ENCODE data around the gene NOL11. TPM values are rescaled to one million over a fixed set of nuclear protein-coding genes. Genes with fewer than 3 reads are reported as not detected.

NOL11 gene
- total RNA-seq, 1 experiment from 2014 or later, result 38.2 TPM

GRCh38 chr17:67680445-67681224 lies 37.1 kb upstream of the NOL11 start:
- BruUV-seq (replicated peaks), result no TSS peak
- Histone ChIP-seq H2AFZ (no peak overlapping the region), H3K27me3 (ENCODE audit: insufficient read depth, low read depth) (no peaks in the 10 kb centered on the region), H3K9me2 (ENCODE audit: insufficient read depth) (no peaks in the 10 kb centered on the region), H3K79me2 (ENCODE audit: low read depth) (no peaks in the 10 kb centered on the region), H3K36me3 (ENCODE audit: low read depth) (no peaks in the 10 kb centered on the region), H3F3A (ENCODE audit: insufficient read depth, low read depth) (no peaks in the 10 kb centered on the region), H3K4me3 (no peak overlapping the region), H4K20me1 (ENCODE audit: insufficient read depth) (no peaks in the 10 kb centered on the region), H3K27ac (no peak overlapping the region), H3K4me1 (replicated peaks; ENCODE audit: insufficient read depth) (no peaks in the 10 kb centered on the region), H3K9me3 (ENCODE audit: insufficient read depth, low read depth) (no peaks in the 10 kb centered on the region), H3K4me2 (no peak overlapping the region)
- no peak for TF ChIP-seq CTCF (conservative IDR thresholded peaks at IDR 0.05)
- CTCF ChIA-PET, result no interaction called here
- intact Hi-C loops (cut with micrococcal nuclease; ENCODE audit: unreplicated experiment), result no loop called here
- no peak for DNase-seq
- POLR2A ChIA-PET (ENCODE audit: unreplicated experiment), result no interaction called here

- no peaks in the 10 kb centered on the region for H3K36me3 ChIP-seq (ENCODE audit: low read depth)
- POLR2A ChIA-PET (ENCODE audit: unreplicated experiment), result no interaction called here
- BruUV-seq (replicated peaks), result no TSS peak
- no peaks in the 10 kb centered on the region for H3F3A ChIP-seq (ENCODE audit: insufficient read depth, low read depth)
- H4K20me1 ChIP-seq (ENCODE audit: insufficient read depth), result no peaks in the 10 kb centered on the region
- TF ChIP-seq EZH2 (IDR thresholded peaks at IDR 0.05; ENCODE audit: low read depth), result no peak
- TF ChIP-seq CTCF (conservative IDR thresholded peaks at IDR 0.05), result no peak
- H3K4me1 ChIP-seq (replicated peaks; ENCODE audit: insufficient read depth), result no peaks in the 10 kb centered on the region
- intact Hi-C loops (cut with micrococcal nuclease; ENCODE audit: unreplicated experiment), result no loop called here
- H3K4me2 ChIP-seq, result no peak overlapping the region
- no peak overlapping the region for H3K4me3 ChIP-seq
- CTCF ChIA-PET, result no interaction called here
- H3K9me3 ChIP-seq (ENCODE audit: insufficient read depth, low read depth), result no peaks in the 10 kb centered on the region
- no peaks in the 10 kb centered on the region for H3K27me3 ChIP-seq (ENCODE audit: insufficient read depth, low read depth)
- H3K79me2 ChIP-seq (ENCODE audit: low read depth), result no peaks in the 10 kb centered on the region
- no peak overlapping the region for H2AFZ ChIP-seq
- no peaks in the 10 kb centered on the region for H3K9me2 ChIP-seq (ENCODE audit: insufficient read depth)
- H3K27ac ChIP-seq, result no peak overlapping the region
- no peak for DNase-seq
Observed at GRCh38 chr17:67682196-67682595, 35.5 kb upstream of the NOL11 start.

- H3K9me3 ChIP-seq (ENCODE audit: insufficient read depth, low read depth), result no peaks in the 10 kb centered on the region
- ChIA-PET CTCF (no interaction called here), POLR2A (ENCODE audit: unreplicated experiment) (no interaction called here)
- H3K27ac ChIP-seq, result no peak overlapping the region
- H3F3A ChIP-seq (ENCODE audit: insufficient read depth, low read depth), result no peaks in the 10 kb centered on the region
- no peaks in the 10 kb centered on the region for H4K20me1 ChIP-seq (ENCODE audit: insufficient read depth)
- no peak overlapping the region for H2AFZ ChIP-seq
- TF ChIP-seq EZH2 (IDR thresholded peaks at IDR 0.05; ENCODE audit: low read depth), result no peak
- no peak for TF ChIP-seq CTCF (conservative IDR thresholded peaks at IDR 0.05)
- no peaks in the 10 kb centered on the region for H3K79me2 ChIP-seq (ENCODE audit: low read depth)
- no peaks in the 10 kb centered on the region for H3K4me1 ChIP-seq (replicated peaks; ENCODE audit: insufficient read depth)
- no peaks in the 10 kb centered on the region for H3K36me3 ChIP-seq (ENCODE audit: low read depth)
- H3K4me2 ChIP-seq, result no peak overlapping the region
- H3K4me3 ChIP-seq, result no peak overlapping the region
- BruUV-seq (replicated peaks), result no TSS peak
- no peak for DNase-seq
- no peaks in the 10 kb centered on the region for H3K27me3 ChIP-seq (ENCODE audit: insufficient read depth, low read depth)
- no peaks in the 10 kb centered on the region for H3K9me2 ChIP-seq (ENCODE audit: insufficient read depth)
- intact Hi-C loops (cut with micrococcal nuclease; ENCODE audit: unreplicated experiment), result loop anchor here (5.0 kb wide), 1 partner anchor 208 kb away; no protein-coding TSS in a partner anchor
Observed at GRCh38 chr17:67685351-67685750, 32.4 kb upstream of the NOL11 start.

Measured in PC-9 (cell line).